ENCODE results near the gene COPG1. TPM values are rescaled to one million over a fixed set of nuclear protein-coding genes. Genes with fewer than 3 reads are reported as not detected.

The COPG1 gene
- total RNA-seq, 1 donor from 2014 or later: 159 TPM

GRCh38 chr3:129310111-129311011, 61.0 kb downstream of the COPG1 start:
- TF ChIP-seq CTCF (IDR thresholded peaks at IDR 0.05; ENCODE audit: insufficient read depth, low read length, poor library complexity, severe bottlenecking): no peak
- no peaks in the 10 kb centered on the region for H3K36me3 ChIP-seq (ENCODE audit: control insufficient read depth, insufficient read depth, low read length)
- no peak for DNase-seq (ENCODE audit: low read depth)

GRCh38 chr3:129311054-129311902, 61.9 kb downstream of the COPG1 start:
- H3K27me3 ChIP-seq (ENCODE audit: control insufficient read depth, insufficient read depth, low read length): no peaks in the 10 kb centered on the region
- DNase-seq (ENCODE audit: low read depth): no peak
- H3K4me3 ChIP-seq (ENCODE audit: low read depth, low read length): no peak overlapping the region
- no peaks in the 10 kb centered on the region for H3K36me3 ChIP-seq (ENCODE audit: control insufficient read depth, insufficient read depth, low read length)
- TF ChIP-seq CTCF (IDR thresholded peaks at IDR 0.05; ENCODE audit: insufficient read depth, low read length, poor library complexity, severe bottlenecking): no peak

More at GRCh38 chr3:129310111-129311011, 61.0 kb downstream of the COPG1 start:
- Histone ChIP-seq H3K27me3 (ENCODE audit: control insufficient read depth, insufficient read depth, low read length) (no peaks in the 10 kb centered on the region), H3K4me3 (ENCODE audit: low read depth, low read length) (no peak overlapping the region)

GRCh38 chr3:129312021-129312639, 62.7 kb downstream of the COPG1 start:
- Histone ChIP-seq H3K36me3 (ENCODE audit: control insufficient read depth, insufficient read depth, low read length) (no peaks in the 10 kb centered on the region), H3K4me3 (ENCODE audit: low read depth, low read length) (no peak overlapping the region), H3K27me3 (ENCODE audit: control insufficient read depth, insufficient read depth, low read length) (no peaks in the 10 kb centered on the region)
- no peak for DNase-seq (ENCODE audit: low read depth)
- TF ChIP-seq CTCF (IDR thresholded peaks at IDR 0.05; ENCODE audit: insufficient read depth, low read length, poor library complexity, severe bottlenecking): no peak

GRCh38 chr3:129312671-129313414, 63.4 kb downstream of the COPG1 start:
- H3K4me3 ChIP-seq (ENCODE audit: low read depth, low read length): no peak overlapping the region
- no peak for DNase-seq (ENCODE audit: low read depth)
- no peaks in the 10 kb centered on the region for H3K36me3 ChIP-seq (ENCODE audit: control insufficient read depth, insufficient read depth, low read length)
- TF ChIP-seq CTCF (IDR thresholded peaks at IDR 0.05; ENCODE audit: insufficient read depth, low read length, poor library complexity, severe bottlenecking): no peak
- no peaks in the 10 kb centered on the region for H3K27me3 ChIP-seq (ENCODE audit: control insufficient read depth, insufficient read depth, low read length)

GRCh38 chr3:129313415-129313664, 63.9 kb downstream of the COPG1 start:
- no peak for TF ChIP-seq CTCF (IDR thresholded peaks at IDR 0.05; ENCODE audit: insufficient read depth, low read length, poor library complexity, severe bottlenecking)
- H3K27me3 ChIP-seq (ENCODE audit: control insufficient read depth, insufficient read depth, low read length): no peaks in the 10 kb centered on the region
- no peak overlapping the region for H3K4me3 ChIP-seq (ENCODE audit: low read depth, low read length)
- DNase-seq (ENCODE audit: low read depth): no peak
- H3K36me3 ChIP-seq (ENCODE audit: control insufficient read depth, insufficient read depth, low read length): no peaks in the 10 kb centered on the region
